Stomach smooth muscle (tissue), 2 donors: ENCODE data around the gene CD164L2.

Source experiments
- H3K27ac ChIP-seq: one replicate; pipeline ENCODE4 v1.7.0; 2013; ENCODE audit warnings: mild to moderate bottlenecking, low read length, inconsistent platforms
- H3K27me3 ChIP-seq, 2 donors: one replicate each; pipeline ENCODE4 v1.7.0; 2013; ENCODE audit warnings: low read length in 2 of 2; ENCODE audit not compliant: insufficient read depth in 2 of 2, control insufficient read depth in 1 of 2
- H3K36me3 ChIP-seq, 2 donors: one replicate each; pipeline ENCODE4 v1.7.0; 2013; ENCODE audit warnings: low read length in 2 of 2; ENCODE audit not compliant: control insufficient read depth in 2 of 2, insufficient read depth in 2 of 2
- H3K4me1 ChIP-seq: one replicate; pipeline ENCODE4 v1.7.0; 2013; ENCODE audit warnings: low read length; ENCODE audit not compliant: control insufficient read depth, insufficient read depth
- H3K4me3 ChIP-seq, 2 donors: one replicate each; pipeline ENCODE4 v1.7.0; 2013; ENCODE audit warnings: low read length in 2 of 2
- H3K9ac ChIP-seq, 2 donors: one replicate each; pipeline ENCODE4 v1.7.0; 2013; ENCODE audit warnings: low read length in 2 of 2, mild to moderate bottlenecking in 1 of 2
- H3K9me3 ChIP-seq, 2 donors: one replicate each; pipeline ENCODE4 v1.7.0; 2013; ENCODE audit warnings: low read length in 2 of 2; ENCODE audit not compliant: control insufficient read depth in 2 of 2
- donor health status: healthy.
- donor health status: Pancreatic carcinoma.

The CD164L2 gene

DNA sequence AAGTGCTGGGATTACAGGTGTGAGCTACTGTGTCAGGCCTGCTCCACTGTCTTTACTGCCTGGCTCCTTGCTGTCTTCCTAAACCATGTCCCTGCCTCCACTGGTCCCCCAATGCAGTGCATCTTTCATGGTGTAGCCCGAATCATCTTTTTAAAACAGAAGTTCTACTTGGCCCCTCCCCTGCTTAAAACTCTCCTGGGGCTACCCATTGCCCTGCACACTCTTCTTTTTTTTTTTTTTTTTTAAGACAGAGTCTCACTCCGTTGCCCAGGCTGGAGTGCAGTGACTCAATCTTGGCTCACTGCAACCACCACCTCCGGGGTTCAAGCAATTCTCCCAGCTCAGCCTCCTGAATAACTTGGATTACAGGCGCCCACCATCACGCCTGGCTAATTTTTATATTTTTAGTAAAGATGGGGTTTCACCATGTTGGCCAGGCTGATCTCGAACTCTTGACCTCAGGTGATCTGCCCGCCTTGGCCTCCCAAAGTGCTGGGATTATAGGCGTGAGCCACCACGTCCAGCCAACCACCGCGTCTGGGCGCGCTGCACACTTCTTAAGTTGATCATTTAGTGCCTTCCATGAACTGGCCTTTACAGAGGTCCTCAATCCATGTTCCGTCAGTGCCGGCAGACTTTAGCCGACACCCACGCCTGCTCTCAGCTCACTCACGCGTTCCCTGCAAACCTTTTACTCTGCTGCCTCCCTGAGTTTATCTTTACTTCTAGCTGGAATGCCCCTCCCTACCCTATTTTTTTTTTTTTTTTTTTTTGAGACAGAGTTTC lies 10.9 kb downstream of the CD164L2 start:
- no peak overlapping the region for H3K27ac ChIP-seq
- no peaks in the 10 kb centered on the region for H3K9me3 ChIP-seq
- H3K4me3 ChIP-seq: no peak overlapping the region
- H3K4me1 ChIP-seq: peaks cover 14% of the 10 kb centered on the region
- no peaks in the 10 kb centered on the region for H3K36me3 ChIP-seq
- no peak overlapping the region for H3K9ac ChIP-seq
- no peaks in the 10 kb centered on the region for H3K27me3 ChIP-seq

DNA sequence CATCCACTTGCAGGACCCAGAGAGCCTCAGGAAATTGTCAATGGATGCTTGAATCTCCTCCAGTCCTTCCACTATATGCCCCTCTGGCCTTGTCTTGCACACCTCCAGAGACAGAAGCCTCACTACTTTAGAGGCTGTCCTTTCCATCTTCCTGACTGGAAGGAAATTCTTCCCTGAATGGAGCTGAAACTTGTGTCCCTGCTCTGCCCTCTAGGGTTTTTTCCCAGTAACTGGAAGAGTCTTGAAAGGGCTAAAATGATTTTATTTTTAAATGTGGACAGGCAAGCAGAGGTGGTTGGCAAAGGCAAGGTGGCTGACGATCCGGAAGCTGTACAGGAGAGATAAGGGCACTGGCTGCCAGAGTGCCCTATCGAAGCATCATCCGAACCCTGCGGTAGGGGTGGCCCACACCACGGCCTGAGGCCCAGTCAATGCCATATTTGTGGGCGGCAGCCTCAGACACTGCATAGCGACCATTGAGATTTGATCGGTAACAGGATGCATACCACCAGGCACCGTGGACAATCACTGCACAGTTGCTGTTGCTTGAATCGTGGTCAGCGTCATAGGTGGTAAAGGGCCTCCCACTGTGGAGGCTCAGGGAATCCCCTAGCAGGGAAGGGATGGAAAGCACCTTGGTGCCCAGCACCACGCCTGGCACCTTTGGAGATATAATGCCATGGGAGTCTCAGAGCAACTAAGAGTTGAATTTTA lies 14.1 kb downstream of the CD164L2 start:
- H3K4me1 ChIP-seq: peaks cover 27% of the 10 kb centered on the region

GRCh38 chr1:27367160-27367650 lies 15.9 kb downstream of the CD164L2 start:
- Histone ChIP-seq H3K36me3 (peaks cover 4 to 18% of the 10 kb centered on the region in 2 donors), H3K4me3 (peak overlapping the region; percentile 80 to 84), H3K9me3 (no peaks in the 10 kb centered on the region), H3K27ac (peak overlapping the region; percentile 95), H3K27me3 (no peaks in the 10 kb centered on the region), H3K4me1 (peaks cover 27% of the 10 kb centered on the region), H3K9ac (peak overlapping the region; percentile 89 to 99)

More for the DNA sequence above, 14.1 kb downstream of the CD164L2 start:
- no peak overlapping the region for H3K27ac ChIP-seq
- H3K9ac ChIP-seq: no peak overlapping the region
- no peak overlapping the region for H3K4me3 ChIP-seq
- peaks cover 0 to 5% of the 10 kb centered on the region in 2 donors for H3K36me3 ChIP-seq
- no peaks in the 10 kb centered on the region for H3K9me3 ChIP-seq
- H3K27me3 ChIP-seq: no peaks in the 10 kb centered on the region

GRCh38 chr1:27366411-27367159 lies 16.5 kb downstream of the CD164L2 start, which contains the start of gene MAP3K6:
Gene MAP3K6, minus strand, starts transcription at chr1:27366961. Its CDS starts 364 bp downstream, at chr1:27366597.
- Histone ChIP-seq H3K4me1 (peaks cover 27% of the 10 kb centered on the region), H3K36me3 (peaks cover 9 to 22% of the 10 kb centered on the region in 2 donors), H3K9me3 (no peaks in the 10 kb centered on the region), H3K9ac (peak within 1 kb of the TSS; percentile 89 to 99), H3K27ac (peak within 1 kb of the TSS; percentile 95), H3K27me3 (no peaks in the 10 kb centered on the region), H3K4me3 (peak within 1 kb of the TSS; percentile 80 to 84)

DNA sequence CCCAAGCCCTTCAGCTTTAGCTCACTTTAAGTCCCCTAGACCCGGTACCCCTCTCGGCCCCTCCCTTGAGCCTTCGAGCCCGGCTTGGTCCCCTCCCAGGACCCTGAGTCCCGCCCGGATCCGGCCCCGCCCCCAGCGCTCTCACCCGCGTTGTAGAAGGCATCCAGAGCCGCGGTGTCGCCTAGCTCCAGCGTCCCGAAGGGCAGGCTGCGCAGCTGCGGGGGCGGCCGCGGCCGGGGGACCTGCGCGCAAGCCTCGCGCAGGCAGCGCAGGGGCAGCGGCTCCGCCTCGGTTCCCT lies 17.1 kb downstream of the CD164L2 start:
- Histone ChIP-seq H3K36me3 (peaks cover 9 to 22% of the 10 kb centered on the region in 2 donors), H3K9me3 (no peaks in the 10 kb centered on the region), H3K27me3 (no peaks in the 10 kb centered on the region), H3K4me1 (peaks cover 27% of the 10 kb centered on the region), H3K27ac (peak overlapping the region; percentile 95), H3K4me3 (peak overlapping the region; percentile 59 to 84), H3K9ac (peak overlapping the region; percentile 76 to 87)

- Histone ChIP-seq H3K9ac (peak overlapping the region; percentile 81 to 87), H3K27ac (peak overlapping the region; percentile 95), H3K27me3 (no peaks in the 10 kb centered on the region), H3K4me1 (peaks cover 27% of the 10 kb centered on the region), H3K36me3 (peaks cover 9 to 22% of the 10 kb centered on the region in 2 donors), H3K4me3 (peak overlapping the region; percentile 76 to 84), H3K9me3 (no peaks in the 10 kb centered on the region)
Observed at GRCh38 chr1:27365372-27366112, 17.6 kb downstream of the CD164L2 start.

- Histone ChIP-seq H3K4me3 (peak overlapping the region; percentile 76 to 84), H3K27me3 (no peaks in the 10 kb centered on the region), H3K36me3 (peaks cover 9 to 24% of the 10 kb centered on the region in 2 donors), H3K4me1 (peaks cover 30% of the 10 kb centered on the region), H3K27ac (peak overlapping the region; percentile 95), H3K9me3 (no peaks in the 10 kb centered on the region), H3K9ac (peak overlapping the region; percentile 71 to 87)
Observed at GRCh38 chr1:27364696-27365371, 18.3 kb downstream of the CD164L2 start.

- H3K27me3 ChIP-seq: no peaks in the 10 kb centered on the region
- peak overlapping the region; percentile 95 for H3K27ac ChIP-seq
- H3K36me3 ChIP-seq: peaks cover 9 to 27% of the 10 kb centered on the region in 2 donors
- H3K9ac ChIP-seq: peak overlapping the region in 1 of 2 donors; percentile 29
- no peaks in the 10 kb centered on the region for H3K9me3 ChIP-seq
- peaks cover 24% of the 10 kb centered on the region for H3K4me1 ChIP-seq
- no peak overlapping the region for H3K4me3 ChIP-seq
Observed at GRCh38 chr1:27363766-27364695, 19.1 kb downstream of the CD164L2 start.

- no peak overlapping the region for H3K4me3 ChIP-seq
- peaks cover 12 to 38% of the 10 kb centered on the region in 2 donors for H3K36me3 ChIP-seq
- no peaks in the 10 kb centered on the region for H3K9me3 ChIP-seq
- H3K27me3 ChIP-seq: no peaks in the 10 kb centered on the region
- H3K4me1 ChIP-seq: peaks cover 22% of the 10 kb centered on the region
- no peak overlapping the region for H3K9ac ChIP-seq
- H3K27ac ChIP-seq: no peak overlapping the region
Observed at GRCh38 chr1:27361553-27361952, 21.6 kb downstream of the CD164L2 start.
